HG02885 (cell line): ENCODE data around the gene KRT17.
"Not testable (repeated sequence)": the region's sequence is repeated elsewhere in the genome, so short reads cannot be mapped to it uniquely, and the experiment has no call there.

Experiments used
- ATAC-seq: cut with Tn5 transposase; IDR thresholded peaks from one replicate; pipeline ENCODE4 v1.9.1; 2021; ENCODE audit warnings: mild to moderate bottlenecking; ENCODE audit not compliant: unreplicated experiment, poor library complexity

Gene KRT17

GRCh38 chr17:41622340-41623183 lies 1.8 kb downstream of the KRT17 start:
- ATAC-seq, result not testable (repeated sequence)

- ATAC-seq, result no peak
These were observed 2.5 kb downstream of the KRT17 start for GRCh38 chr17:41621916-41622315.

- not testable (repeated sequence) for ATAC-seq
These were observed 2.9 kb downstream of the KRT17 start for GRCh38 chr17:41621435-41621817.

GRCh38 chr17:41620583-41621434 lies 3.6 kb downstream of the KRT17 start:
- no peak for ATAC-seq

GRCh38 chr17:41619927-41620582 lies 4.3 kb downstream of the KRT17 start:
- not testable (repeated sequence) for ATAC-seq

DNA sequence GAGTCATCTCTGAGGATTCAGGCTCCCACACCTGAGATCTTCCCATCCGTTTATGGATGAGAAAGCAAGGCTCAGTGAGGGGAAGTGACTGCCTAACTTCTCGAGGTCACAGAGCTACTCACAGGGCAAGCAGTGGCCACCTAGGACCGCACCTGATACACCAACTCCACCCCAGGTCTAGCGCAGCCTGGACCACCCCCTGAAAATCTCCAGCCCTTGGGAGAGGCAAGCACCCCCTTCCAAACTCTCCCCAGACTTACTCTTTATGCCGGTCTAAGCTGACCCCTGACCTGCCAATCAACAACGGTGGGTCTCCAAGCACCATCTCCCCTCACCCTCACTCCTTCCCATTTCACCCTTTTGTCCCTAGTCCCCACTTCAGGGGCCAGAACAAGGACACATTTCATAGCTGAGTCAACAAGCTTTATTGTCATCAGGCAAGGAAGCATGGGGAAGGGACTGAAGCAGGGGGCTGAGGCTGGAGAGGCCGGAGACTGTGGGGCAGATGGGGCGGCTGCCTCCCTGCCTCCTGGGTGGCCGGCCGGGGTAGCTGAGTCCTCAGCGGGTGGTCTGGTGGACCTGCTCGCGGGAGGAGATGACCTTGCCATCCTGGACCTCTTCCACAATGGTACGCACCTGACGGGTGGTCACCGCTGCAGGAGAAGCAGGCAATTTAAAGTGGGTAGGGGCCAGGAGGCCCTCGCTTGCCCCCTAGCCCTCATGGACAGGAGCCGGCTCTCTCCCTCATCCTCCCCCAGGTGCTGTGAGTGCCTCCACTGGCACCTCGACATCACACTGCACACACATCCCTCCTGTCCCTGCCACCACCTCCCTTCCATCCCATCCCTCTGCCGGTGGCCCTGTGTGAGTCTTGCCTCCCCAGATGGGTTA lies 5.1 kb downstream of the KRT17 start:
- no peak for ATAC-seq

GRCh38 chr17:41618341-41619035 lies 5.9 kb downstream of the KRT17 start:
- ATAC-seq, result no peak

DNA sequence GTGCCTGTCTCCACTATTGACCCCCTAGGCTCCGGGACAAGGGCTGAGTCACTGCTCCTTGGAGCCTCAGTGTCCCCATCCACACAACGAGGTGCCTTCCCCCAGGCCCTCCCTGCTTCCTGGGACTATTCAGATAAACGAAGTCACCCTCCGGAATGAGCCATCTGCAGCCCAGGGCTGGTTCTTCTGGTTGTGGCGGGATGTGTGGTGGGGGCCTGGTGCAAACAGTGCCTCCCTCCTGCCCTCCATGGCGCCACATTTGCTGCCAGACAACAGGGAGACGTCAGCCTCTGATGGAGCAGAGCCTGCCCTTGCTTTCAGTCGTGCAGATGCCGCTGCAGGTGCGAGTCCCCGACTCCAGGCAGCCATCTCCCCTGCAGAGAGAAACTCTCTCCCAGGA lies 6.7 kb downstream of the KRT17 start:
- ATAC-seq, result no peak

DNA sequence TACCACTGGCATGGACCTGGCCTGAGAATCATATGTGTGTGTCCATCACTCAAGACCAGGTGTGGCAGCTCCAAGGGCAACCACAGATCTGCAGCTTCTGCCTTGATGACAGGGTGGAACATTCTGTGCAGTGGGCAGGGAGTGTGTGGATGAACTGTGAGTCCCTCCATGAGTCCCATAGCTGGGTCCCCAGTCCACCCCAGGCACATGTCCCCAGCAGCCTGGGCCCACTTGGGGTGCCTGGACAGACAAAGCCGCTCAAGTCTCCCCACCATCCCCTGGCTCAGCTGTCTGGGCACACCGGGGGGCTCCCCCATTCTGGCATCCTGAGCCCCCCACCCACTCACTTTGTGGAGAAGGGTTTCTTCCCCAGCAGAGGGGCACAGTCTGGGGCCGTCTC lies 7.2 kb downstream of the KRT17 start:
- no peak for ATAC-seq

DNA sequence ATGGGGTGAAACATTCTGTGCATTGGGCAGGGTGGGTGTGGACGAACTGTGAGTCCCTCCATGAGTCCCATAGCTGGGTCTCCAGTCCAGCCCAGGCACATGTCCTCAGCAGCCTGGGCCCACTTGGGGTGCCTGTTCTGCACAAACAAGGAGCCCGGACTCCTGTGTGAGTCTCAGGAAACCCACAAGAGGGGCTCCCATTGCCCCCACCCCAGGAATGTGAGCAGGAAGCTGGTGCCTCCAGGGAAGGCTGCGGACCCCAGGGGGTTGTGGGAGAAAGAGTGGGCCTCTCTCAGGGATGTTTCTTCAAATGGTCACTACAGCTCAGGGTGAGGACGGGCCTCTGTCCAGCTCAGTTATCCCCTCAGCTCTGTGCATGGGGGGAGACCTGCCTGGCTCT lies 7.9 kb downstream of the KRT17 start:
- ATAC-seq, result not testable (repeated sequence)

GRCh38 chr17:41615454-41615853 lies 8.9 kb downstream of the KRT17 start:
- ATAC-seq, result no peak

DNA sequence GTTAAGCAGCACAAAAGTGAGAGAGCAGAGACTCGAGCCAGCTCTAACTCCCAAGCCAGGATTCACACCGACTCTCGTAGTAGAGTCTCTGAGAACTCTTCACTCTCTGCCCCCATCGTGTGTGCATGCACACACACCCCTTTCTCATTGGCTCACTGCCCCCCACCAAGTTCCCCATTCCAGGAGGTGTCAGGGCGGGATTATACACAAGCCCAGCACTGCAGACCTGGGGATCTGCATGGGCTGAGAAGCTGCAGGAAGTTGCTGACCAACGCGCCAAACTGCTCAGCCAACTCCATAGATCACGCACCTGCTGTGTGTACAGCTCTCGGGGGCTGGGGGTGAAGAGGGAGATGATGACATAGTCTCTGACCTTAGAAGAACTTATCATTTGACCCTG lies 9.6 kb downstream of the KRT17 start:
- not testable (repeated sequence) for ATAC-seq

GRCh38 chr17:41614098-41614497 lies 10.3 kb downstream of the KRT17 start:
- ATAC-seq, result no peak

- ATAC-seq, result no peak
These were observed 10.9 kb downstream of the KRT17 start for GRCh38 chr17:41613277-41614082.

DNA sequence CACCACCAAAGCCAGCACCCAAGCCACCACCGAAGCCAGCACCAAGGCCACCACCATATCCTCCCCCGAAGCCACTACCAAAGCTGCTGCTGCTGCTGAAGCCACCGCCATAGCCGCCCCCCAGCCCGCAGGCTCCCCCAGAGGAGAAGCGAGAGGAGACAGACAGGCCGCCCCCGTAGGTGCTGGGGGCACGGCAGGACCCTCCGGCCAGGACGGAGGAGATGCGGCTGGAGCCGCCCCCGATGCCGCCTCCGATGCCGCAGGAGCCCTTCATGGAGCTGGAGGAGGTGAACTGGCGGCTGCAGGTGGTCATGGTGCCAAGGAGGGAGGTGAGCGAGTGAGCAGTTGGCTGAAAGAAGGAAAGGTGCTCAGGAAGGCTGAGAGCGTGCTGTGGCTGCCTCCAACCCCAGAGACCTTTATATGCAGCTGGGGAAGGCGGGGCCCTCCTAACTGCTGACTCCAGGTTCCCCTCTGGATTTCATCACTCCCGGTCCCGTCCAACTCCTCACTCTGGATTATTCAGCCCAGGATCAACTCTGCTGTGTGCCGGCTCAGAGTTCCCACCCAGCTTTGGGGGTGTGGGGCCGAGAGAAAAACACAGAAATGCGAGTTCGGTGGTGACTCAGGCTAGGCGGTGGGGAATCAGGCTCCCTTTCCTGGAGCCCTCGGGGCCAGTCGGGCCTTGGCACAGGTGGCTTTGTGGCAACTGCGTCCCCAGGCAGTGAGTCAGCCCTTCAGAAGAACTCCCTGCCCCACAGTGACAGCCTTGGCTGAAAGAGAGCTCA lies 11.8 kb downstream of the KRT17 start, which contains the start of gene KRT16:
TSS of gene KRT16 (minus strand) at position 392 of the 785 bp plus-strand sequence. CDS start at position 313, 79 bp downstream.
- ATAC-seq, result not testable (repeated sequence)

DNA sequence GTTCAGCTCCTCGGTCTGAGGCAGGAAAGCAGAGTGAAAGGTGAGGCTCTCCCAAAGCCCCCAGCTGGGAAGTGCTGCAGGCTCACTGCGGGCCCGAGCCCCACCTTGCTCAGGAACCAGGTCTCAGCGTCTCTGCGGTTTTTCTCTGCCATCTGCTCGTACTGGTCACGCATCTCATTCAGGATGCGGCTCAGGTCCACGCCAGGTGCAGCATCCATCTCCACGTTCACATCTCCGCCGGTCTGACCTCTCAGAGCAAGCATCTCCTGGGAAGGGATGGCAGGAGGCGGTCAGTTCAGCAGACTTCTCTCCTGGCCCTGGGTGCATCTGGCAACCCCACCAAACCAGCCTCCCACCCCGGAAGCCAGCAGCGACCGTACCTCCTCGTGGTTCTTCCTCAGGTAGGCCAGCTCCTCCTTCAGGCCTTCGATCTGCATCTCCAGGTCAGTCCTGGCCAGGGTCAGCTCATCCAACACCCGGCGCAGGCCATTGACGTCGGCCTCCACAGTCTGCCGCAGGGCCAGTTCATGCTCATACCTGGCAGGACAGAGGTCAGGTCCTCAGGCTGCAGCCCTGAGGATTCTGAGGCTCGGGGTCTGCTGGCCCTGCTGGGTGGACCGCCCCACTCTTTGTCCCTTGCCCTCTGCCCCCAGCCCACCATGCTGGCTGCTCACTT lies 13.3 kb downstream of the KRT17 start:
- ATAC-seq, result no peak

GRCh38 chr17:41610061-41610517 lies 14.3 kb downstream of the KRT17 start:
- not testable (repeated sequence) for ATAC-seq
